Measurements from ENCODE around the gene NPHP4.

- TF ChIP-seq EZH2 (IDR thresholded peaks at IDR 0.05) (no peak), POLR2AphosphoS5 (IDR thresholded peaks at IDR 0.05; ENCODE audit: borderline replicate concordance, low read depth, low read length) (no peak), FOXP2 (optimal IDR thresholded peaks at IDR 0.05; ENCODE audit: control extremely low read depth, extremely low read length, insufficient read depth) (no peak)
These were observed 109.7 kb downstream of the NPHP4 start for GRCh38 chr1:5882367-5883128.

All from SK-N-MC (cell line).